ENCODE measurements around the gene EEF1AKMT4.

GRCh38 chr3:184240384-184241140 lies 8.9 kb upstream of the EEF1AKMT4 start:
- no peak for TF ChIP-seq EP300 (IDR thresholded peaks at IDR 0.05)
- TF ChIP-seq, protein P1, sequence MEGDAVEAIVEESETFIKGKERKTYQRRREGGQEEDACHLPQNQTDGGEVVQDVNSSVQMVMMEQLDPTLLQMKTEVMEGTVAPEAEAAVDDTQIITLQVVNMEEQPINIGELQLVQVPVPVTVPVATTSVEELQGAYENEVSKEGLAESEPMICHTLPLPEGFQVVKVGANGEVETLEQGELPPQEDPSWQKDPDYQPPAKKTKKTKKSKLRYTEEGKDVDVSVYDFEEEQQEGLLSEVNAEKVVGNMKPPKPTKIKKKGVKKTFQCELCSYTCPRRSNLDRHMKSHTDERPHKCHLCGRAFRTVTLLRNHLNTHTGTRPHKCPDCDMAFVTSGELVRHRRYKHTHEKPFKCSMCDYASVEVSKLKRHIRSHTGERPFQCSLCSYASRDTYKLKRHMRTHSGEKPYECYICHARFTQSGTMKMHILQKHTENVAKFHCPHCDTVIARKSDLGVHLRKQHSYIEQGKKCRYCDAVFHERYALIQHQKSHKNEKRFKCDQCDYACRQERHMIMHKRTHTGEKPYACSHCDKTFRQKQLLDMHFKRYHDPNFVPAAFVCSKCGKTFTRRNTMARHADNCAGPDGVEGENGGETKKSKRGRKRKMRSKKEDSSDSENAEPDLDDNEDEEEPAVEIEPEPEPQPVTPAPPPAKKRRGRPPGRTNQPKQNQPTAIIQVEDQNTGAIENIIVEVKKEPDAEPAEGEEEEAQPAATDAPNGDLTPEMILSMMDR (IDR thresholded peaks at IDR 0.05) = no peak

All from stomach (tissue), 4 donors.